HepG2 (cell line): ENCODE measurements around the gene KDM3B. TPM values are rescaled to one million over a fixed set of nuclear protein-coding genes. Genes with fewer than 3 reads are reported as not detected.

Source experiments
- BCL6 ChIP-seq: IDR thresholded peaks from 2 replicates; pipeline ENCODE4 v1.6.1; 2016; ENCODE audit warnings: missing genetic modification reagents, missing compliant biosample characterization
- DMAP1 ChIP-seq: IDR thresholded peaks from 2 replicates; pipeline ENCODE4 v1.6.1; 2016
- HNRNPL ChIP-seq: fragments of 200-400 bp; formaldehyde crosslinking; IDR thresholded peaks from 2 replicates; pipeline ENCODE4 v1.6.1; 2017; ENCODE audit warnings: mild to moderate bottlenecking, low read depth, low read length
- LBX2 ChIP-seq: sonication (generic); formaldehyde crosslinking; IDR thresholded peaks from 2 replicates; pipeline ENCODE4 v1.5.0; 2020; ENCODE audit warnings: missing genetic modification reagents, mild to moderate bottlenecking, borderline replicate concordance
- PAWR ChIP-seq: sonication (generic); formaldehyde crosslinking; IDR thresholded peaks from 2 replicates; pipeline ENCODE4 v1.4.0; 2020; ENCODE audit warnings: missing genetic modification reagents, mild to moderate bottlenecking, borderline replicate concordance
- RFX1 ChIP-seq: fragments of 450-650 bp; IDR thresholded peaks from 2 replicates; pipeline ENCODE4 v1.6.1; 2017
- ZNF749 ChIP-seq: sonication (generic); formaldehyde crosslinking; IDR thresholded peaks from 2 replicates; pipeline ENCODE4 v1.8.0; 2022; ENCODE audit warnings: mild to moderate bottlenecking, missing genetic modification reagents, moderate library complexity, borderline replicate concordance
- ZNF75D ChIP-seq: sonication (generic); formaldehyde crosslinking; IDR thresholded peaks from 2 replicates; pipeline ENCODE4 v1.8.1; 2023; ENCODE audit warnings: missing genetic modification reagents, mild to moderate bottlenecking, borderline replicate concordance
- ZNF777 ChIP-seq: sonication (generic); formaldehyde crosslinking; IDR thresholded peaks from 2 replicates; pipeline ENCODE4 v1.4.0; 2020; ENCODE audit warnings: missing genetic modification reagents
- ZNF891 ChIP-seq: sonication (generic); formaldehyde crosslinking; IDR thresholded peaks from 2 replicates; pipeline ENCODE4 v1.5.0; 2020; ENCODE audit warnings: mild to moderate bottlenecking, missing genetic modification reagents
- polyA plus RNA-seq, 8 experiments: library from polyadenylated mRNA; depleted of rRNA in 3 of 8; stranded (reverse) in 7 of 8; unstranded in 1 of 8; fragments of >200 nt; fragmentation: Illumina TruSeq in 4 of 8; extraction: Trizol in 4 of 8; gene quantifications; 2 replicates each; pipeline versions ENCODE4 v1.2.1 to v1.2.3, GENCODE V29; 2011 to 2016; ENCODE audit warnings: low read depth in 4 of 8, missing spikeins in 1 of 8, mixed read lengths in 1 of 8; ENCODE audit not compliant: insufficient read depth in 1 of 8
- total RNA-seq, 5 experiments: library from RNA; depleted of rRNA; stranded (reverse); fragments of >200 nt; fragmentation: Illumina TruSeq; extraction: Trizol; gene quantifications; 2 replicates each; pipeline ENCODE4 v1.2.3, GENCODE V29; 2016; ENCODE audit warnings: low read depth in 1 of 5
- TF ChIP-seq, protein P1 (sequence below): IDR thresholded peaks from 2 replicates; pipeline ENCODE4 v1.6.1; 2016; ENCODE audit warnings: low read depth, missing genetic modification reagents, missing compliant biosample characterization
- TF ChIP-seq, protein P2 (sequence below): sonication (generic); IDR thresholded peaks from 2 replicates; pipeline ENCODE4 v1.6.1; 2016; ENCODE audit warnings: low read depth, borderline replicate concordance
- TF ChIP-seq, protein P3 (sequence below): sonication (generic); formaldehyde crosslinking; IDR thresholded peaks from 2 replicates; pipeline ENCODE4 v1.8.1; 2022; ENCODE audit warnings: low read depth, mild to moderate bottlenecking, missing genetic modification reagents
- TF ChIP-seq, protein P4 (sequence below): sonication (generic); formaldehyde crosslinking; IDR thresholded peaks from 2 replicates; pipeline ENCODE4 v1.5.0; 2020; ENCODE audit warnings: missing genetic modification reagents

KDM3B gene
- total and polyA plus RNA-seq, 2 of the 13 experiments (the other 11 are each of a cell fraction or from before 2014, with no cell fraction given): 19.7 to 34.3 TPM

DNA sequence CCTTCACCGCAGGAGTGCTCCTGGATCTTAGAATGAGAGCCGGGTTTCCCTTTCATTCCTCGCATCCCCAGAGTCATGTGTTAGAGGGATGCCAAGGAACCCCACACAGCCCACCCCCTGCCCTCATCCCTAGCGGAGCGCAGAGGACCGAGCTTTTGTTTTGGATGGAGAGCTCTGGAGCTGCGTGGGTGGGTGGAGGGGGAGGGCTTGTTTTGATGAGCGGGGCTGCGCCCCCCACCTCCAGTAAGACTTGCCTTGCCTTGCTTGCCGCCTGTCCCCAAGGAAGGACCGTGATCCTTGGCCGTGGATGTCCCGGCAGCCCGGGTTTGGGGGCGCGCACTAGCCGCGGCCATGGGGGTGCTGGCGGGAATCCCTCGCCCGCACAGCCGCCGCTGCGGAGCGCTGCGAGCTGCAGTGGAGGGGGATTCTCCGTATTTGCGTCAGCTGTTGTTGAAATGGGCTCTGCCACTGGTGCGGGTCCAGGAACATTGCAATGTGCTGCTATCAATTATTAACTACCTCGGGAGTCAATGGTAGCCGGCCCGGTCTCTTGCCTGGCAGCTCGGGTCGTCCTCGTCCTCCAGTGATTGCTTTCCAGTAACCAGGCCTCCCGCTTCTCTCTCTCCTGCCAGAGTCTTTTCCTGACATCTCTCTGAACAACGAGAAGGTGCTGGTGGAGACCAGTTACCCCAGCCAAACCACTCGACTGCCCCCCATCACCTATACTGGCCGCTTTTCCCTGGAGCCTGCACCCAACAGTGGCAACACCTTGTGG, 113.8 kb downstream of the KDM3B start (continued):
- TF ChIP-seq, protein P1, sequence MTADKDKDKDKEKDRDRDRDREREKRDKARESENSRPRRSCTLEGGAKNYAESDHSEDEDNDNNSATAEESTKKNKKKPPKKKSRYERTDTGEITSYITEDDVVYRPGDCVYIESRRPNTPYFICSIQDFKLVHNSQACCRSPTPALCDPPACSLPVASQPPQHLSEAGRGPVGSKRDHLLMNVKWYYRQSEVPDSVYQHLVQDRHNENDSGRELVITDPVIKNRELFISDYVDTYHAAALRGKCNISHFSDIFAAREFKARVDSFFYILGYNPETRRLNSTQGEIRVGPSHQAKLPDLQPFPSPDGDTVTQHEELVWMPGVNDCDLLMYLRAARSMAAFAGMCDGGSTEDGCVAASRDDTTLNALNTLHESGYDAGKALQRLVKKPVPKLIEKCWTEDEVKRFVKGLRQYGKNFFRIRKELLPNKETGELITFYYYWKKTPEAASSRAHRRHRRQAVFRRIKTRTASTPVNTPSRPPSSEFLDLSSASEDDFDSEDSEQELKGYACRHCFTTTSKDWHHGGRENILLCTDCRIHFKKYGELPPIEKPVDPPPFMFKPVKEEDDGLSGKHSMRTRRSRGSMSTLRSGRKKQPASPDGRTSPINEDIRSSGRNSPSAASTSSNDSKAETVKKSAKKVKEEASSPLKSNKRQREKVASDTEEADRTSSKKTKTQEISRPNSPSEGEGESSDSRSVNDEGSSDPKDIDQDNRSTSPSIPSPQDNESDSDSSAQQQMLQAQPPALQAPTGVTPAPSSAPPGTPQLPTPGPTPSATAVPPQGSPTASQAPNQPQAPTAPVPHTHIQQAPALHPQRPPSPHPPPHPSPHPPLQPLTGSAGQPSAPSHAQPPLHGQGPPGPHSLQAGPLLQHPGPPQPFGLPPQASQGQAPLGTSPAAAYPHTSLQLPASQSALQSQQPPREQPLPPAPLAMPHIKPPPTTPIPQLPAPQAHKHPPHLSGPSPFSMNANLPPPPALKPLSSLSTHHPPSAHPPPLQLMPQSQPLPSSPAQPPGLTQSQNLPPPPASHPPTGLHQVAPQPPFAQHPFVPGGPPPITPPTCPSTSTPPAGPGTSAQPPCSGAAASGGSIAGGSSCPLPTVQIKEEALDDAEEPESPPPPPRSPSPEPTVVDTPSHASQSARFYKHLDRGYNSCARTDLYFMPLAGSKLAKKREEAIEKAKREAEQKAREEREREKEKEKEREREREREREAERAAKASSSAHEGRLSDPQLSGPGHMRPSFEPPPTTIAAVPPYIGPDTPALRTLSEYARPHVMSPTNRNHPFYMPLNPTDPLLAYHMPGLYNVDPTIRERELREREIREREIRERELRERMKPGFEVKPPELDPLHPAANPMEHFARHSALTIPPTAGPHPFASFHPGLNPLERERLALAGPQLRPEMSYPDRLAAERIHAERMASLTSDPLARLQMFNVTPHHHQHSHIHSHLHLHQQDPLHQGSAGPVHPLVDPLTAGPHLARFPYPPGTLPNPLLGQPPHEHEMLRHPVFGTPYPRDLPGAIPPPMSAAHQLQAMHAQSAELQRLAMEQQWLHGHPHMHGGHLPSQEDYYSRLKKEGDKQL (CRISPR knock-in tag): no peak
- TF ChIP-seq HNRNPL (no peak), ZNF75D (no peak), LBX2 (CRISPR knock-in tag) (no peak), DMAP1 (CRISPR knock-in tag) (no peak), ZNF891 (CRISPR knock-in tag) (peak; percentile 43; the same call in 1 of the 2 replicates), ZNF749 (CRISPR knock-in tag) (0 out of 2 replicates have a peak, but pooled peaks have one; percentile 6), BCL6 (CRISPR knock-in tag) (peak; percentile 81), RFX1 (no peak), PAWR (CRISPR knock-in tag) (no peak), ZNF777 (CRISPR knock-in tag) (no peak)
- TF ChIP-seq, protein P2, sequence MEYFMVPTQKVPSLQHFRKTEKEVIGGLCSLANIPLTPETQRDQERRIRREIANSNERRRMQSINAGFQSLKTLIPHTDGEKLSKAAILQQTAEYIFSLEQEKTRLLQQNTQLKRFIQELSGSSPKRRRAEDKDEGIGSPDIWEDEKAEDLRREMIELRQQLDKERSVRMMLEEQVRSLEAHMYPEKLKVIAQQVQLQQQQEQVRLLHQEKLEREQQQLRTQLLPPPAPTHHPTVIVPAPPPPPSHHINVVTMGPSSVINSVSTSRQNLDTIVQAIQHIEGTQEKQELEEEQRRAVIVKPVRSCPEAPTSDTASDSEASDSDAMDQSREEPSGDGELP: peak; percentile 95
- TF ChIP-seq, protein P3, sequence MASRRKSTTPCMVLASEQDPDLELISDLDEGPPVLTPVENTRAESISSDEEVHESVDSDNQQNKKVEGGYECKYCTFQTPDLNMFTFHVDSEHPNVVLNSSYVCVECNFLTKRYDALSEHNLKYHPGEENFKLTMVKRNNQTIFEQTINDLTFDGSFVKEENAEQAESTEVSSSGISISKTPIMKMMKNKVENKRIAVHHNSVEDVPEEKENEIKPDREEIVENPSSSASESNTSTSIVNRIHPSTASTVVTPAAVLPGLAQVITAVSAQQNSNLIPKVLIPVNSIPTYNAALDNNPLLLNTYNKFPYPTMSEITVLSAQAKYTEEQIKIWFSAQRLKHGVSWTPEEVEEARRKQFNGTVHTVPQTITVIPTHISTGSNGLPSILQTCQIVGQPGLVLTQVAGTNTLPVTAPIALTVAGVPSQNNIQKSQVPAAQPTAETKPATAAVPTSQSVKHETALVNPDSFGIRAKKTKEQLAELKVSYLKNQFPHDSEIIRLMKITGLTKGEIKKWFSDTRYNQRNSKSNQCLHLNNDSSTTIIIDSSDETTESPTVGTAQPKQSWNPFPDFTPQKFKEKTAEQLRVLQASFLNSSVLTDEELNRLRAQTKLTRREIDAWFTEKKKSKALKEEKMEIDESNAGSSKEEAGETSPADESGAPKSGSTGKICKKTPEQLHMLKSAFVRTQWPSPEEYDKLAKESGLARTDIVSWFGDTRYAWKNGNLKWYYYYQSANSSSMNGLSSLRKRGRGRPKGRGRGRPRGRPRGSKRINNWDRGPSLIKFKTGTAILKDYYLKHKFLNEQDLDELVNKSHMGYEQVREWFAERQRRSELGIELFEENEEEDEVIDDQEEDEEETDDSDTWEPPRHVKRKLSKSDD (CRISPR knock-in tag): no peak
- TF ChIP-seq, protein P4, sequence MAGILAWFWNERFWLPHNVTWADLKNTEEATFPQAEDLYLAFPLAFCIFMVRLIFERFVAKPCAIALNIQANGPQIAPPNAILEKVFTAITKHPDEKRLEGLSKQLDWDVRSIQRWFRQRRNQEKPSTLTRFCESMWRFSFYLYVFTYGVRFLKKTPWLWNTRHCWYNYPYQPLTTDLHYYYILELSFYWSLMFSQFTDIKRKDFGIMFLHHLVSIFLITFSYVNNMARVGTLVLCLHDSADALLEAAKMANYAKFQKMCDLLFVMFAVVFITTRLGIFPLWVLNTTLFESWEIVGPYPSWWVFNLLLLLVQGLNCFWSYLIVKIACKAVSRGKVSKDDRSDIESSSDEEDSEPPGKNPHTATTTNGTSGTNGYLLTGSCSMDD (CRISPR knock-in tag): no peak
